Rectal smooth muscle tissue (tissue), 1 donor: ENCODE results near the gene UMODL1.
"Not testable (repeated sequence)": the region's sequence is repeated elsewhere in the genome, so short reads cannot be mapped to it uniquely, and the experiment has no call there.

ENCODE experiments used
- H3K27ac ChIP-seq: one replicate; pipeline ENCODE4 v1.7.0; 2013; ENCODE audit warnings: low read depth, low read length, inconsistent platforms
- H3K27me3 ChIP-seq: one replicate; pipeline ENCODE4 v1.7.0; 2013; ENCODE audit warnings: low read length; ENCODE audit not compliant: control insufficient read depth, insufficient read depth
- H3K36me3 ChIP-seq: one replicate; pipeline ENCODE4 v1.7.0; 2013; ENCODE audit warnings: low read length; ENCODE audit not compliant: control insufficient read depth, insufficient read depth
- H3K4me1 ChIP-seq: one replicate; pipeline ENCODE4 v1.7.0; 2013; ENCODE audit warnings: low read length; ENCODE audit not compliant: control insufficient read depth, insufficient read depth
- H3K4me3 ChIP-seq: one replicate; pipeline ENCODE4 v1.7.0; 2013; ENCODE audit warnings: low read length
- H3K9ac ChIP-seq: one replicate; pipeline ENCODE4 v1.7.0; 2013; ENCODE audit warnings: low read length

UMODL1 gene

DNA sequence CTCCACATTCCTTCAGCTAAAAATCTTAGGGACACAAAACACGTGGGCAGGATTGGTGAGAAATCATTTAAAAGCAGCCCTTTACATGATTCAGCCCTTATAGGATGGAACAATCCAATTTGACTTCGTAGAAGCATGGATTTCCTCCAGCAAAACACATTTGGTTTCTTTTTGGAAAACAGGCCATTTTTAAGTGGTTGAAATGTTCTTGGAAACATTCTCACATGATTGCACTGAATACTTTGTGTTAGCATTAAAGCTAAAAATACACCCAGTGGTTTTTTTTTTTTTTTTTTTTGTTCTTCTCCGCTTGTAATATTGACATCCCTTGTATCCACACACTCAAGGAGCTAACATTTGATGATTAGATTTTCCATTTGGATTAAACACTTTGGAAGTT is 105.7 kb downstream of the UMODL1 start:
- no peaks in the 10 kb centered on the region for H3K4me1 ChIP-seq
- H3K4me3 ChIP-seq: no peak overlapping the region
- no peak overlapping the region for H3K27ac ChIP-seq
- no peaks in the 10 kb centered on the region for H3K36me3 ChIP-seq
- H3K9ac ChIP-seq: no peak overlapping the region
- H3K27me3 ChIP-seq: no peaks in the 10 kb centered on the region

DNA sequence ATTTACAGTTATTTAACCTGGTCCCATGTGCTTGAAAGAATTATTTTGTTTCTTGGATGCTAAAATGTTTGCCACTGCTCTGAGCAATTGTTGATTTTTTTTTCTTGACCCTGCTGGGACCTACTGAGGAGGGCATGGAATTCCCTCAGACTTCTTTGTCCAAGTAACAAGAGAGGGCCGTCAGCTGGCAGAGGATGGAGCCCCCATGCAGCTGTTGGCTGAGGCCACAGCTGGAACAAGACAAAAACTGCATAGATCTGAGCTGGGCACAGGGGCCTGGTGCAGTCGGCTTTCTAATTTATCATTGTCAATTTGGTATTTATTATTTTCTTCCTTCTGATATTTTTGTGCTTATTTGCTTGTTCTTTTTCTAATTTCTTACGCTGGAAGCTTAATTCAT is 108.2 kb downstream of the UMODL1 start:
- Histone ChIP-seq H3K9ac (no peak overlapping the region), H3K27ac (no peak overlapping the region), H3K4me3 (no peak overlapping the region), H3K4me1 (no peaks in the 10 kb centered on the region), H3K36me3 (no peaks in the 10 kb centered on the region), H3K27me3 (no peaks in the 10 kb centered on the region)

DNA sequence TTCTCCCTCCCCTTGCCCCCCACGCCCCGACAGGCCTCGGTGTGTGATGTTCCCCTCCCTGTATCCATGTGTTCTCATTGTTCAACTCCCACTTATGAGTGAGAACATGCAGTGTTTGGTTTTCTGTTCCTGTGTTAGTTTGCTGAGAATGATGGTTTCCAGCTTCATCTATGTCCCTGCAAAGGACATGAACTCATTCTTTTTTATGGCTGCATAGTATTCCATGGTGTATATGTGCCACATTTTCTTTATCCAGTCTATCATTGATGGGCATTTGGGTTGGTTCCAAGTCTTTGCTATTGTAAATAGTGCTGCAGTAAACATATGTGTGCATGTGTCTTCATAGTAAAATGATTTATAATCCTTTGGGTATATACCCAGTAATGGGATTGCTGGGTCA is 108.9 kb downstream of the UMODL1 start:
- not testable (repeated sequence) for H3K27ac ChIP-seq, H3K4me1 ChIP-seq, H3K36me3 ChIP-seq, H3K4me3 ChIP-seq, H3K27me3 ChIP-seq, H3K9ac ChIP-seq

DNA sequence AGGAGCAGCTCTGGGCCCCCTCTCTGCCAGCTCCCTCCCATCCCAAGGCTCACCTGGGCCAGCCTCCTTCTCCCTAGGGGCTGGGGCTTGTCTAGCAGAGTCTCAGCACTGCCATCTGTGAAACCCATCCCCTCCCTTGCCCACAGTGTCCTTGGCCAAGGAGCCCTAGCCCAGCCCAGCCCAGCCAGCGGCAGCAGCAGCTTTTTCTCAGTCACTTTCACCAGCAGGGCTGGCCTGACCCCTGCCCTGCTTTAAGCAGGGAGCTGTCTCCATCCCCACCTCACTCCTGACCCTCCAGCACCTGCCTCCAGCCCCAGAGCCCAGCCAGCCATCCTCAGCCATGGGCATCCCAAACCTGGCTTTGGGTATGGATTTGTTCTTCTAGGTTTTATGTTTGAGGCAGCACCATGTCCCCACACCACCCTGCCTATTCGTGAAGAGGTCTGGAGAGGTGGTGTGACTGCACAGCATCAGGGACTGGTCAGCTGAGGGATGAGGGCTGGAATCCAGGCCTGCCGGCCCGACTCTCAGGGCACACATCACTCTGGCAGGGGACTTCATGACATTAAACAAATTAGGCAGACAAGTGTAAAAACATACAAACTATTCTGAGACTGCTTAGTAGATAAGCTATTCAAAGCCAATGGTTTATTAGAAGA is 111.7 kb downstream of the UMODL1 start:
- no peaks in the 10 kb centered on the region for H3K4me1 ChIP-seq
- no peaks in the 10 kb centered on the region for H3K27me3 ChIP-seq
- no peaks in the 10 kb centered on the region for H3K36me3 ChIP-seq
- H3K4me3 ChIP-seq: no peak overlapping the region
- H3K27ac ChIP-seq: no peak overlapping the region
- H3K9ac ChIP-seq: no peak overlapping the region

DNA sequence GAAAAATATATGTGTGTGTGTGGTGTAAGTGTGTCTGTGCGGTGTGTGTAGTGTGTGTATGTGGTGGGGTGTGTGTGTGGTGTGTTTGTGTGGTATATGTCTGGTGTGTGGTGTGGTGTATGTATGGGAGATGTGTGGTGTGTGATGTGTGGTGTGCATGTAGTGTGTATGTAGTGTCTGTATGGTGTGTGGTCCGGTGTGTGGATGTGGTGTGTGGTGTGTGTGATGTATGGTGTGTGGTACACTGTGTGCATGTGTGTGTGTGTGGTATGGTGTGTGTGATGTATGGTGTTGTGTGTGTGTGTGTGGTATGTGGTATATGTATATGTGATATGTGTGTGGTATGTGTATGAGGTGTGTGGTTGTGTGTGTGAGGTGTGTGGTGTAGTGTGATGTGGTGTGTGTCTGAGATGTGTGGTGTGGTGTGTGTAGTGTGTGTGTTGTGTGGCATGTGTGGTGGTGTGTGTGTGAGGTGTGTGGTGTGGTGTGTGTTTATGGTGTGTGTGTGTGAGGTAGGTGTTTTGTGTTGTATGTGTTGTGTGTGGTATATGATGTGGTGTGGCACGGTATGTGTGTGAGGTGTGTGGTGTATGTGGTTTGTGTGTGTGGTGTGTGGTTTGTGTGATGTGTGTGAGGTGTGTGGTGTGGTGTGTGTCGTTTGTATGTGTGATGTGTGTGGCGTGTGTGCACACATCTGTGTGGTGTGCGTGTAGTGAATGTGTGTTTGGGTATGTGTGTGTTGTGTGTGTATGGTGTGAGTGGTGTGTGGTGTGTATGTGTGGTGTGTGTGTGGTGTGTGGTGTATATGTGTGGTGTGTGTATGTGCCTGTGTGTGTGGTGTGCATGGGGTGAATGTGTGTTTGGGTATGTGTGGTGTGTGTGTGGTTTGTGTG is 112.5 kb downstream of the UMODL1 start:
- no peak overlapping the region for H3K4me3 ChIP-seq
- H3K36me3 ChIP-seq: no peaks in the 10 kb centered on the region
- no peaks in the 10 kb centered on the region for H3K27me3 ChIP-seq
- H3K4me1 ChIP-seq: no peaks in the 10 kb centered on the region
- H3K9ac ChIP-seq: no peak overlapping the region
- H3K27ac ChIP-seq: no peak overlapping the region

DNA sequence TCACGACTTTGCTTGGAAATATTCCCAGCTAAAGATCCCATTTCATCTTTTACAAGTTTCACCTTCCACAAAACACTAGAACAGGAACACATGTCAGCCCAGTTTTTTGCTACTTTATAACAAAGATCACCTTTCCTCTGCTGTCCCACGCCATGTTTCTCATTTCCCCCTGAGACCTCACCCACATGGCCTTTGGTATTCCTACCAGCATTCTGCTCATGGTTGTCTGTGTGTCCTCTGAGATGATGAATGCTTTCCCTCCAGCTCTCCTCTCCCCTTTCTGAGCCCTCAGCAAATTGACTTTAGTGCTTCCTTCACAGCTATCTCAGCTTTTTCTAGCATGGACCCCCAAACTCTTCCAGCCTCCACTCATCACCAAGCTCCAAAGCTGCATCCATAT is 115.5 kb downstream of the UMODL1 start:
- Histone ChIP-seq H3K27ac (no peak overlapping the region), H3K4me1 (no peaks in the 10 kb centered on the region), H3K36me3 (no peaks in the 10 kb centered on the region)

DNA sequence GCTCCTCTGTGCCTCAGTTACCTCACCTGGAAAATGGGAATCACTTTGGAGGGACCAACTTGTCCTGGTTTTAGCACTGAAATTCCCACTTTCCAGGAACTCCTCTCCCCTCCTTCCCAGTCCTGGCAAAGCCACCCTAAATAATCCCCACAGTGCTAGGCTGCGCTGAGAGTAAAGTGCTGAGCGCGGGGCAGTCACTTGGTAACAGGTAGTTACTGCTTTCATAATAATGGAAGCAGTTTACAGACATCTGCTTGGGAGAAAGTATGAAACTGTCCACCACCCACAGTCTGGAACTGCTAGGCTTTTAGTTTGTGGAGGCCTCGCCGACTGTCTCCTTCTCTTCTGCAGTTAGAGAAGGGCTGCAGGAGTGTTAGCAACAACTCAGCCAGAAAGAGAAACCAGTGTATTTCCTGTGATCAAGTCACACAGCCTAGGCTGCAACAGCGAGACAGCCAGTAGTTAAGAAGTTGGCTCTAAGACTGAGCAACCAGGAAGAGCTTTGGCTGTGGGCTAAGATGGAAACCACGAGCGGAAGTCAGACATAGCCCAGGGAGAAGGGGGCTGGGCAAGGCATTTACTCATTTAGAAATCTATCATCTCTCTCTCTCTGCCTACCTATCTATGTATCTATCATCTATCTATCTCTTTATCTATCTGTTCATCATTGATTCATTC is 117.0 kb downstream of the UMODL1 start:
- Histone ChIP-seq H3K4me3 (no peak overlapping the region), H3K27ac (peak overlapping the region; percentile 24), H3K27me3 (no peaks in the 10 kb centered on the region), H3K4me1 (no peaks in the 10 kb centered on the region), H3K36me3 (no peaks in the 10 kb centered on the region), H3K9ac (no peak overlapping the region)

More for the DNA sequence above, 115.5 kb downstream of the UMODL1 start:
- Histone ChIP-seq H3K4me3 (no peak overlapping the region), H3K9ac (no peak overlapping the region), H3K27me3 (no peaks in the 10 kb centered on the region)

DNA sequence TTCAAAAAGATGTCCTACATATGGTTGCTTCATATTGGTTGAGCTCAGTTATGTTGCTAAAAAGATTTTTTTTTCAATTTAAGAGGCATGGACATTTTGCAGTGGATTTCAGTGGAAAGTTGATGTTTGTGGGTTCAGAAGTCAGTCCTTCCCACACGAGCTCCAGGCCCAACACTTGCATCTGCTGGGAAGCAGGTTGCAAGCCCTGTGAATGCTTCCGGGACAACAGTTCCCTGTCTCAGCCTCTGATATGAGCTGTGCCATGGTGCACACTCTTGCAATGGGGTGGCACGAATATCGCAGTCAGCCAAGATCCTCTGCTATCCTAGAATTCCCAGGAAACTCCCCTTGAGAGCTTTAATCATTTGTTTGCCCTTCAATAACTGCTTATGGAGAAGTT is 117.5 kb downstream of the UMODL1 start:
- Histone ChIP-seq H3K36me3 (no peaks in the 10 kb centered on the region), H3K27ac (no peak overlapping the region), H3K9ac (no peak overlapping the region), H3K4me3 (no peak overlapping the region), H3K4me1 (no peaks in the 10 kb centered on the region), H3K27me3 (no peaks in the 10 kb centered on the region)

DNA sequence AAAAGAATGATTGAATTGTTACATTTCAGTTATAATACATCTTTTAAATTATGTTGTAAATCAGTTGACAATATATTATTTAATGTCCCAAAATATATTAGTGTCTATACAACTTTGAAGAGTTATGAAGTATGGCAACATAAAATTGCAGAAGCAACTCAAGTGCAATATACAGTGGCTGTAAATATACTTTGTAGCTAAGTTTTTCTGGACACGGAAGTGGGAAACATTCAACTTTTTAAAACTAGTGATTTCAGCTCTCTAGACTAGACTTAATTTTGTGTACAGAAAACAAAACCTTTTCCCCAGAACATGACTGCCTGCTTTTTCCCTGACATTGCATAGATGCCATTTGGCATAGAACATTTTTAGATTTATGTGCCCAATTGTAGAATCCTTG is 118.3 kb downstream of the UMODL1 start:
- Histone ChIP-seq H3K4me3 (no peak overlapping the region), H3K27ac (no peak overlapping the region), H3K4me1 (no peaks in the 10 kb centered on the region), H3K27me3 (no peaks in the 10 kb centered on the region), H3K36me3 (no peaks in the 10 kb centered on the region), H3K9ac (no peak overlapping the region)

DNA sequence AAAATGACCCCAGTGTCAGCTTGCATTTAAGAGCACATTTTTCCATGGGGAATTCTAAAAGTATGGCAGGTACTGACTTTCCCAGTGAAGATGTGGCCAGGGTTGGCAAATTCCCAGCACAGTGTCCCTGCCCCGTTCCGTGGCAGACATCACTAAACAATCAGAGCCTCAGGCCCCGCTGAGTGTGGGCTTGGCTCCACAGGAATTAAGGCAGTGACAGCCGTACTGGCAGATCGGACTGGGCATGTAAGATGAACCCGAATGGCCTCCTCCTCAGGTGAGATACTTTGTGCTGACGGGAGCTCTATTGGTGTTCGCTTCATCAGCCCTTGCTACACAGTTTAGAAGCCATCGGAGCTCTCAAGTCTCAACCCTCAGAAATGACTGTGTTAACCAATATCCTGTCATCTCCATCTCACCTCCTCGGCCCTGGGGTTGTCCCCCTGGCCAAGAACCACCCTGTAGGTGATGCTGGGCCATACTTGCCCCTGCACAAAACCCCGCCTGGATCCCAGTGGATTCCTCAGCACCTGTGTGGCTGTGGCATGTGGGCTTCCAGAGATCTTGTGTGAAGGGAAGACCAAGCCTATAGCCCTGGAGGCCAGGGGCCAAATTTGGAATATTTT is 118.9 kb downstream of the UMODL1 start:
- H3K27me3 ChIP-seq: no peaks in the 10 kb centered on the region
- no peak overlapping the region for H3K27ac ChIP-seq
- no peak overlapping the region for H3K9ac ChIP-seq
- no peaks in the 10 kb centered on the region for H3K36me3 ChIP-seq
- H3K4me3 ChIP-seq: no peak overlapping the region
- H3K4me1 ChIP-seq: no peaks in the 10 kb centered on the region

DNA sequence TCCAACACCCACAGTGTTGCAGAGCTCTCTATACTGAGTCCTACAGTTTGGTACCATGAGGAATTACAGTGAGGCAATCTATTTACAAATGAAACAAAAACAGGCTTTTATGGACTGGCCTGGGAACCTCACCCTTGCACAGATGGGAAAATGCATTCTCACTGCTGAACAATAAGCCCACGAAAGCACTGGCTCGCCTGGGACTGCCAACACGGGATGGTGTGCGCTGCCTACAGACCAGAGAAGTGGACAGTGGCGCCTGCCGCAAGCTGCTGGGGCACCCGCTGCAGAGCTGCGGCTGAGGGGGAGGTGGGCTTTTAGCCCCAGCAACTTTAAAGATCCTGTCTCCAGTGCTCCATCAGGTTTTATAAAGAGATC is 119.4 kb downstream of the UMODL1 start:
- no peaks in the 10 kb centered on the region for H3K27me3 ChIP-seq
- H3K4me1 ChIP-seq: no peaks in the 10 kb centered on the region
- H3K27ac ChIP-seq: no peak overlapping the region
- no peak overlapping the region for H3K9ac ChIP-seq
- H3K36me3 ChIP-seq: no peaks in the 10 kb centered on the region
- no peak overlapping the region for H3K4me3 ChIP-seq

DNA sequence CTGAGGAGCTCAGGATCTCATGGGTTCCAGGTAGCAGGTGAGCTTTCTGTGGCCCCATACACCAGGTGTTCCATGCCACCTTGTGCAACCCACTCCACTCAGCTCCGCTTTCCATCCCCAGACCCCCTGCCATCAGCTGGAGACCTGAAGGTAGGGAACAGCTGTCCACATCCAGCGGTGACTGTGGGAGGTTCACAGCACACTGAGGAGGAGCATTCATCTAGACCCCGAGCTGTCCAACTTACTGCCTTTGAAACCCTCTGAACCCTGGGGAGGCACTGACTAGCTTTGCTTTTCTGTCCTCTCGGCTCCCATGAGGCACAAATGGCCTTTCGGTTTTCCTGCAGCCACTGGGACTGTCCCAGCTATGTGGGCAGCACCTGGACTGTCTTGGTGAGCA is 119.9 kb downstream of the UMODL1 start:
- Histone ChIP-seq H3K4me1 (no peaks in the 10 kb centered on the region), H3K27ac (no peak overlapping the region), H3K9ac (no peak overlapping the region), H3K36me3 (no peaks in the 10 kb centered on the region), H3K27me3 (no peaks in the 10 kb centered on the region), H3K4me3 (no peak overlapping the region)
